ENCODE data around the gene ZSCAN2.
"Not testable (repeated sequence)": the region's sequence is repeated elsewhere in the genome, so short reads cannot be mapped to it uniquely, and the experiment has no call there.

Gene ZSCAN2

DNA sequence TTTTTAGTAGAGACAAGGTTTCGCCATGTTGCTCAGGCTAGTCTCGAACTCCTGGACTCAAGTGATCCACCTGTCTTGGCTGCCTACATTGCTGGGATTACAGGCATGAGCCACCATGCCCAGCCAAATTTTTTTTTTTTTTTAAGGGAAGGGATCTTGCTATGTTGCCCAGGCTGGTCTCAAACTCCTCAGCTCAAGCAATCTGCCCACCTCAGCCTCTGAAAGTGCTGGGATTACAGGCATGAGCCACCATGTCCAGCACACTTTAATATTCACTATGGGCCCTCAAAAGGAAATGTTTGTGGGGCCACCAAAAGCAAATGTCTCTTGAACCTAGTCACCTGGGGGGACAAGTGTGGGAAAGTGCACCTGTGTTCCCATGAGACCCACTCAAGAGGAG, 41.8 kb downstream of the ZSCAN2 start:
- not testable (repeated sequence) for DNase-seq

DNA sequence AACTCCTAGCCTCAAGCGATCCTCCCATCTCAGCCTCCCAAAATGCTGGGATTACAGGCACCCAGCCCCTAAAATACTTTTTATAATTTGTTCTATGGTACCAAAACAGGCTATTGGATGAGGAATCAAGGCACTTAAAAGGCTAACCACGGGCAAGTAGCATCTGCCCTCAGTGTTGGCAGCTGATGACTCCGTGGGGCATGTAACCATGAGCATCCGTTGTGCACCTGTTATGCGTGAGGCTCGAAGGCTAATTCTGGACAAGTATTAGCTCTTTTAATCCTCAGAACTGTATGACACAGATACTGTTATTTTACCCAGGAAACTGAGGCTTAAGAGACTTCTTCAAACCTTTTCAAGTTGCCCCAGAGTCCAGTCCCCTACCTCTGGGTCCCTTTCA, 43.0 kb downstream of the ZSCAN2 start:
- no peak for DNase-seq

DNA sequence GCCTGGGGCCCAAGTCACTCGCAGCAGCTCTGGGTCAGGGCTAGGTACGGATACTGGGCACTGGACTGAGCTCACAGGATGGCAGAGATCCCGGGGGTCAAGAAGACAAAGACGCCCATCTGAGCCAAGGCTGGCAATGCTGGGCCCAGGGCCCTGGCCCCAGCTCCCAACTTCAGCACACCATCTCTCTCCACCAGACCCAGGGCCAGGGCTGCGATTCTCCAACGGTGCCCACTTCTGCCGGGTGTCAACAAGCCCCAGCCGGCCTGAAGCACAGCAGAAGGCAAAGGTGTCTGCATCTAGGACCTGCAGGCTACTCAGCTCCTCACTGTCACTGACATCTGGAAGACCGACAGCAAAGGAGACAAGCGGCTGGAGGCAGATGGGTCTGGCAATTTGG, 44.7 kb downstream of the ZSCAN2 start:
- no peak for DNase-seq

DNA sequence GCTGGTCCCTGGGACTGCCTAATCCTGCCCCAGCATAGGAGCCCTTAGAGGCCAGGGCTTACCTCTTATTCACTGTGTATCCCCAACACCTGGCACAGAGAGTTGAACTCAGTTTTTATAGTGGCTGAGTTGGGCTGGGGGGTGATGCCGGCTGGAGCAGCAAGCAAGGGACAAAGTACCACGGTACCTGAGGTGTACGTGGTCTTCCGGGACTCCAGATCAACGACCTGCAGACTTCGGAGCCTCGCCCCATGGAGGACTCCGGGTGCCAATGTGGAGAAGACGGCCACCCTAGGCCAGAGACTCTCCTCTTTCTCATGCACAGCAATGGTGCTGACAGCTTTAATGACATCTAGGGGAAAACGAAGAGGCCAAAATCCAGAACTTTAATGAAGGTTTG, 45.2 kb downstream of the ZSCAN2 start:
- no peak for DNase-seq

DNA sequence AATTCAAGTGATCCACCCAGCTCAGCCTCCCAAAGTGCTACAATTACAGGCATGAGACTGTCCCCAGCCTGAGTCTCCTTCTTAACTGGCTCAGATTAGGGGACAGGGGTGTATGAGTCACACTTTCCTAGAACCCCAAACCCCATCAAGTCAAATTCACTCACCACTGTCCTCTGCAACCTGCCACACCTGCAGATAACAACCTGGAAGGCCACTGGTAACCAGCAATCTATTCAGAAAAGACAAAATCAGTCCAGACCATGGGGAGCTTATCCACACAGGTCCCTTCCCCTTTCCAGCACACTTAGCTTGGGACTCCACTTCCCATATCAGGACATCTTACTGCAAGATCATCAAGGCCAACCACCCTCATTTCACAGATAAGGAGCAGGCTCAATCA, 46.9 kb downstream of the ZSCAN2 start:
- no peak for DNase-seq

DNA sequence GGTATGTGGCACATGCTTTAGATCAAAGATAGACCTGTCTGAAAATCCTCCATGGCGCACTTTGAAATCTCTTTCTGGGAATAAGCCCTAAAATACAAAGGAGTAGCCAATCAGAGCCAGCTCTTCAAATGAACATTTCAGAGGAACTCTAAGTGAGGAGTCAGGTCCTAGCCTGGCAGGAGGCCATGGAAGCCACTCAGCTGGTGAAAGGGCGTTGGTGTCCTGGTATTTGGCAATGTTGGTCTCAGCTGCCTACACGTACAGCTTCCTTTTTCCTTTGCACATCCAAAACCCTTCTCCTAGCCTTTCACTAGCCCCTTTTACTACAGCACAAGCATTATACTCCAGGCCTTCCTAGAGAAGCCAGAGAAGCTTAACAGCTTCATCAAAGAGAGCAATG, 47.7 kb downstream of the ZSCAN2 start:
- DNase-seq, result no peak

DNA sequence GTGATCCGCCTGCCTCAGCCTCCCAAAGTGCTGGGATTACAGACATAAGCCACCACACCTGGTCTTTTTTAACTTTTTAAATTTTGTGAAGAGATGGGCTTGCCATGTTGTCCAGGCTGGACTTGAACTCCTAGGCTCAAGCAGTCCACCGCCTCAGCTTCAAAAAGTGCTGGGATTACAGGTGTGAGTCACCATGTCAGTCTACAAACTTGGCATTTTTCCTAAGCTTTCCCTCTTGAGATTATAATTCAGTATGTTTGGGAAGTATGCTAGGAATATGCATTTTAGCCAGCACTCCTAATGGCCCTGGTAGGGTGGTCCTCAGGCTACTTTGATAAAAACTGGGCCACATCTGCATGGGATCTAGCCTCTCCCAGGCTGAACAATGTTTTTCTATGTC, 48.9 kb downstream of the ZSCAN2 start:
- no peak for DNase-seq

DNA sequence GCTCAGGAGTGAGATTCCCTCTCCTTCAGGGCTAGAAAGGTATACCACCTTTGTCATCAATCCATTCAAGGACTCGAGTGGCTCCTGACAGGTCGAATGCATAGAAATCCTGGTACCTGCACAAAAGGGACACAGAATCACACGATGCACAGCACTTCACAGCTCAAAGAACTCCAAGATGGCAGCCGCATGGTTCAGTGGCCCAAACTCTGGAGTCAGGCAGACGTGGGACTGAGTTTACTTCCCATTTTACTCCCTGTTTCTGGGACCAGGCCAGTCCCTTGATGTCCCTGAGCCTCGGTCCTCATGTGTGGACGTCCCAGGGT, 52.7 kb downstream of the ZSCAN2 start:
- no peak for DNase-seq

DNA sequence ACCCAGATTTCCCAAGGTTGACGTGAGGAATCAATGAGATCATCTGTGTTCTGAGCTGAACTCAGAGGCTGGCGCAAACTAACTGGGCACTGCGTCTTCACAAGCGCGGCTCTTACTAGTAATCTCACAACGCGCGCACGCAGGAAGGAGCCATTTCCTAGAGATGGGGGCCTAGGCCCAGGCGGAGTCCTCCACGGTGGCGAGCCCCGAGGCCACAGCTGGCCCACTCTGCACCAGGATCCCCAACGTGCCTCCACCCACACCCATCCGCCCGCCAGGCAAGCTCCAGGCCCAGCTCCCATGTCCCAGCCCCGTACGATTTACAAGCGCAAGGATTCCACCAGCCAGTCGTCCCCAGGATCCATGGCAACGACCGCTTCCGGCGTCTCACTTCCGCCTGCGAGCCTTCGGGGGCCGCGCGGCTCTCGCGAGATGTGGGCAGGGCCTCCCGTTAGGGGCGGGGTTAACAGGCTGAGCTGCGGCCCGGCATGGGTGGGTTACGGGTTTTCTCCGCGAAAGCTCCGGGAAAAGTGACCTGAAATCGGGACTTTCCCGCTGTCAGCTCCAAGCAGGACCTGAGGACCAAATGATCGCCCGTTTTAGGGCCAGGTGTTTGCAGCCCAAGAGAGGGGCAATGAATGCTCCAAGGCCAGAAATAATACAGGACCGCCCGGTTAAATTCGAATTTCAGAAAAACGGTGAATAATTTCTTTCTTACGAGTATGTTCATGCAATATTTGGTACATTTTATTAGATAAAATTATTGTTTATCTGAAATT, 53.3 kb downstream of the ZSCAN2 start, which contains the start of gene WDR73:
WDR73 (minus strand) TSS at position 374 of the 779 bp plus-strand sequence; CDS start at position 365, 9 bp downstream.
- peak; percentile 90 for DNase-seq

DNA sequence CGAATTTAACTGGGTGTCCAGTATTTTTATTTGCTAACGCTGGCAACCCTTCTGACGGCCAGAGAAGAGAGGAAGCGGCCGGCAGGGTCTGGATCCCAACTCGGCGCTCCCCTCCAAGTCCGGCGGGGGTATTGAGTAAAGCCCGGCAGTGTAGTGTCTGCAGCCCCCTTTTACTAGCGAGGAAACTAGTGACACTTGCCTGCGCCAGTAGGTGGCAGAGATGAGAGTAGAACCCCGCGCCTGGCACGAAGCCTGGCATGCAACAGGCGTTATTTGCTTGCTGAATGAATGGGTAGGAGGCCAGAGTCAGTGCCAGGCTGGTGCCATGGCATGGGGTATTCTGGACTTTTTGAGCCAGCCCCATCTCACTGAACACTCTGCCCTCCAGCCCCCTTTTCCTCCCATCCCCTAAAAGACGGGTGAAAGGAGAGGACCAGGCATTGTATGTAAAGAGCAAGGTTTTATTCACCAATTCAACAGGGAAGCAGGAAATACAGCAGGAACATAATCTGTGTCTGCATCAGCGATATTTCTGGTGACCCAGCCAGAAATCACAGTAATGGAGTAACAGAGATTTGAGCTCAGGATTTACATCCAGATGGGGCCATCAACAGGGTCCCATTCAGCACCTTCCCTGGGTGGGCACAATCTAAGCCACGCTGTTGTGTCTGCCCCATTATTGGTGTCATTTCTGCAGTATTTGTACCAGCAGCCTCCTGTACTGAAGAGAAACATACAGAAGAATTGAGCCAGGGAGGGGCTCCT, 54.1 kb downstream of the ZSCAN2 start:
- DNase-seq, result peak; percentile 86

DNA sequence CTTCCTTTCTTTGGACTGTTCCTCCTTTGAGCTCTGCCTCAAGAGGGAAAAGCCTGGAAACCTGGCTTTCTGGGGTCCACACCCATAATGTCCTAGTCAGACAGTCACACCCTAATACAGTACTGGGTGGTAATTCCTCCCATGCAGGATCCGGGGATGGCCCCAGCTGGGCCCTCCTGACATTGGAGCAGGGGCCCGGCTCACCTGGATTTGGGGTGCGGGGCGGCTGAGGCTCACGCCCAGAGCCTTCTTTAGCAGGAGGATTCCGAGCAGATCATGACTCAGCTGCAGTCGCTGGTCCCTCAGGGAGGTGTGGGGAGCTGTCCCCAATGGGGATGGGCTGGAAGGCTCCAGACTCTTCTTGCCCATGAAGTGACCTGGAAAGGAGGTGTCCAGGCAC, 56.2 kb downstream of the ZSCAN2 start:
- DNase-seq, result no peak

DNA sequence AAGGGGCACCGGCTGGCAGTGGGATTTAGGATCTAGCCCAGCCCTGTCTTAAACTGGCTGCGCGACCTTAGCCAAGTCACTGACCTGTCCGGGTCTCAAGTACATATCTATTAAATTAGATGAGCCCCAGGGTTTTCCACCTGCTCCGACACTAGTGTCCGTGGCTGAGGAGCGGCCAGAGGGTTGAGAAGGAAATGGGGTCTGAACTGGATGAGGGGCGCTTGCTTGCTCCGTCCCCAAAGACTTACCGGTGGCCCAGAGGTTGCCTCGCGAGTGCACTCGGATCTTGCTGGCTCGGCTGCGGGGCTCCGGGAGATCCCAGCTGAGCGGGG, 56.9 kb downstream of the ZSCAN2 start:
- no peak for DNase-seq

DNA sequence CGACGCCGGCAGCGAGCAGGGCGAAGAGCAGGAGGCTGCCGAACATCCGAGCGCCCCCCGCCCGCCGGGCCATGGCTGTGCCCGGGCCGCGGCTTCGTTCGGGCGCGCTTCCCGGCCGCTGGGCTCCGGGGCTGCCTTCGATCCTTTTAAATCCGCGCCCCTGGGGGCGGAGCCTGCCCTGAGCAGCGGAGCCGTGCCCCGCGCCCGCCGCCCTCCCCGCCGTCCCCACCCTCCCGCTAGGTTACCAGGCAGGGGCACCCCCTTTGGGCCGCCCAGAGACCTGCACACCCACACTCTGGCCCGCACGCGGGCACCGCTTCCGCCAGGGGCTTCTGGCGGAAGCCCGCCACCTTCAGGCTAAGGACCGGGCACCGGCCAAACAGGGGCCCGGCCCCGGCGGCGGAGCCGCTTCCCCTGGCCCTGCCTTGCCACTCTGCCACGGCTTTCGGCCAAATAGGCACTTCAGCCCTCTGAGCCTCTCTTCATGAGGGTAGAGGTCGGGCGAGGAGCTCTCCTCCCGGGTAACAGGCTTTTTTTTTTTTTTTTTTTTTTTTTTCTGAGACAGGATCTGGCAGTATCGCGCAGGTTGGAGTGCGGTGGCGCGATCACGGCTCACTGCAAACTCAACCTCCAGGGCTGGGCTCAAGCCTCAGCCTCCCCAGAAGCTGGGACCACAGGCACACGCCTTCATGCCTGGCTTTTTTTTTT, 57.4 kb downstream of the ZSCAN2 start, which contains the start of gene NMB:
NMB (minus strand) TSS at position 120 of the 708 bp plus-strand sequence; CDS start at position 73, 47 bp downstream.
- DNase-seq, result peak; percentile 90

DNA sequence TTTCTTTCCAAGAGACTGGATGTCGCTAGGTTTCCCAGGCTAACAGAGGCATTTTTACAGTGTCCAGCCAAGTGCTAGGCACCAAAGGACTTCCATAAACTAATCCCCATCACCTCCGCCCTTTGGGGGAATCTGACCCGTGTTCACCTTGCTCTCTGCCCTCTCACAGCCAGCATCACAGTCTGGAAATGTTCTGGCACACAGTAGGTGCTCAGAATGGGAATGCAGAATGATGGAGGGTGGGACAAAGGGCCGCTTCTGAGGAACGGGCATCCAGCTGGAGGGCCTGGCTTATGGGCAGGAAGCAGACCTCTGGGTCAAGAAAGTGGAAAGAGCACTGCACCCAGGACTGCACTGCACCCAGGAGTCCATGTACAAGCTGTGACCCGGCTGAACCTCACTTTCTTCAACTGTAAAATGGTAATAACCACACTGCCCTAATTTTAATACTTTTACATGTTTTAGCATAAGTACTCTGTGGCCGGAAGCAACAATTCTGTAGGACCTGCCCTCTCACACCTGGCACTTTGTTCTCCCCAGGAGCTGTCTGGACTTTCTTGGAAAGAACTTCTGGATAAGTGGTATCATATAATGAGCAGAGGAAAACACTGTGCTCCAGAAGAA, 58.1 kb downstream of the ZSCAN2 start:
- no peak for DNase-seq

DNA sequence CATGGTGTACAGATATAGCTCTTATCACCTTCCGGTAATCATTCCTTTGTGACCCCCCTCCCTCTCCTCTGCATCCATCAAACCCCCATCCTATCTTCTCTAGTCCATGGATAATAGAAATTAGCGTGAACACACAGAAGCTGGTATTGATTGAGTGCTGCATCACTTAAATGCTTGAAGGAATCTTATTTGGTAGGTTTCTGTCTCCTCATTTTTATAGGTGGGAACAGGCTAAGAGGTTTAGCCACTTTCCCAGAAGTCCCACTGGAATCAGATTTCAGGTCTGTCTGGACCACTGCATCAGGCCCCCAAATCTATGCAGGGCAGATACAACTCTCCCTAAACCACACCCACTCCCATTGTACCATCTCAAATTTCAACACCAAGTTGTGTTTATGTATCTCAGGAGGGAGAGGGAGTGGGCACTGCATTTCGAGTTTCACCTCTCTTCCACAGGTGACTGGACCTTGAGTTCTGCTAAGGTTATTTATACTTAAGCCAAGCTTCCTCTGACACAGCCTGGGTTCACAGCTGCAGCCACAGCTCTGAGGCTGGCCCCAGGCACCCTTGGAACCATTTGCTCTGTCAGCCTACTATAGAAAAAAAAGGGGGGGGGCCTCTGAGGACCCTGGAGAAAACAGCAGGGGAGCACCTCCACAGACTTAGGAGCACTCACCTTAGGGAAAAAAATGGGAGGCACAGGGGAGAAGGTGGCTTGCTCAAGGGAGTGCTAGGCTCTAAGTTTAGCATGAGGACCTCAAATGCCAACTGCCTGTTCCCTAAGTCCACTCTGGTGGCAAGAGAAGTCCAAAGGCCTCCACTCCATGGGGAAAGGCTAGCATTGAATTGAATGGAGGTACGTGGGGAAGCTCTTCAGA, 59.3 kb downstream of the ZSCAN2 start:
- no peak for DNase-seq

DNA sequence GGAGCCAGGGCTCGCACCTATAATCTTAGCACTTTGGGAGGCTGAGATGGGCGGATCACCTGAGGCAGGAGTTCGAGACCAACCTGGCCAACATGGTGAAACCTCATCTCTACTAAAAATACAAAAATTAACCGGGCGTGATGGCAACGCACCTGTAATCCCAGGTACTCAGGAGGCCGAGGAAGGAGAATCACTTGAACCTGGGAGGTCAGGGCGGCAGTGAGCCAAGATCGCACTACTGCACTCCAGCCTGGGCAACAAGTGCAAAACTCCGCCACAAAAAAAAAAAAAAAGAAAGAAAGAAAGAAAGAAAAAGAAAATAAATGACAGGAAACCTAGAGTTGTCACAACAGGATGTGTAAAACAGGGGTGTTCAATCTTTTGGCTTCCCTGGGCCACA, 60.2 kb downstream of the ZSCAN2 start:
- no peak for DNase-seq

DNA sequence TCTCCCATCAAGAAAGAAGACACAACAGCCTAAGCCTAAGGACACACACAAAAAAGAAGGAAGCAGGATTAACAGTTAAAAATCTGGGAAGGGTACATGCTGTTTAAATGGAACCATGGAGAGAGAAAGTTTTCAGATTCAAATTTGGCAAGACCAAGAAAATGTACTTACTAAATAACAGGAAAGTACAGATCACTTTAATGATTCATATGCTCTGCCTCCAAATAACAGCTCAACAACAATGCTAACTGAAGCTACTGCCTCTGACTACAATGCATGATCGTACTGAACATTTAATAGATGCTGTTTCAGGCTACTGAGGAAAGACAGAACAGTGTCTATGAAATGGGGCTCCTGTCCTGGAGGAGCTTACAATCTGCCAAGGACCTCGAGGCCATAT, 65.6 kb downstream of the ZSCAN2 start:
- no peak for DNase-seq

DNA sequence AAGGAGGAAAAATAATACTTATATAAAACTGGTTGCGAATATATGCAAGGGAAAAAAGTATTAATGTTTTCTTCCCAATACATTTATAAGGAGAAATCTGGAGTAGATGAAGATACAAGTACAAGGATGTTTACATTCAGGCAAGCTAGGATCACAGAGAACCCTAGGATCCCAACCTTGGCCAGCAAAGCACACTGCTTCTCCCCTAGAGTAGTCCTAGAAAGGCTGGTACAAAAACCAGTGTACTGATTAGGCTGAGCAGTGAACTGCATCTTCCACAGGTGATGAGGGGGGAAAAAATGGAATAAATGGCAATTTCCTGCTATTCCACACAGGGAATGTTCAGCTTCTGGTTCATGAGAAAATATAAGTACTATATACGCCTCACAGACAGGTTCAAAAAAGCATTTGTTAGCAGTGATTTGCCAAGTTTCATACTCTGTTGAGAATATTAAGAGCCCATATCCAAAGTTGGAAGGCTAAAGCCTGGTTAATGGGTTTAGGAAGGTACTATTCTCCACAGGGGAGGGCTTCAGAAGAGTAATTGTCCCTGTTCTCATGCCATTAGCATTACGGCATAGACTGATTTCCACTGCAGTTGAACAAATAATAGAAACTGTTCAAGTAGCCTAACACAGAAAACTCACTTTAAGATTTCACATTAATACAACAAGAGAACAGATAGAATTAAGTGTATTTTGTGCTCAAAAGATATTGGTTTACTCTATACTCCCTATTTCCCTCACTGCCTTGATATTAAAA, 67.6 kb downstream of the ZSCAN2 start:
- DNase-seq, result no peak

DNA sequence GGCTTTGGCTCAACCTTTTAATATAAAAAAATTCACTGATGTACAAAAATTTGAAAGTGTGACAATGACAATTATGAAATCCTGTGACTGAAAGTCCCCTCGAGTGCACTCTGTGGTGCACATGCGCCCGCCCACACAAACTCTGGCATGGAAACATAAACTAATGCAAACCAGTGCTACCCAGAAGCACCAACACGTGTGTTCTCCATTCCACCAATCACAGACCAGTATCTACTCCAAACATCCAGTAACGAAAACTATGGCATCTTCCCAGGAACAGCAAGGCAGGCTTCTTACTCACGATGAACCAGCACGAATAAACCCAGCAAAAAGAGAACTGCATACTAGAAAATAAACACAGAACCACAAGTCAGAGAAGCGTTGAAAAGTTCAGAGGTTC, 68.9 kb downstream of the ZSCAN2 start:
- DNase-seq, result no peak

DNA sequence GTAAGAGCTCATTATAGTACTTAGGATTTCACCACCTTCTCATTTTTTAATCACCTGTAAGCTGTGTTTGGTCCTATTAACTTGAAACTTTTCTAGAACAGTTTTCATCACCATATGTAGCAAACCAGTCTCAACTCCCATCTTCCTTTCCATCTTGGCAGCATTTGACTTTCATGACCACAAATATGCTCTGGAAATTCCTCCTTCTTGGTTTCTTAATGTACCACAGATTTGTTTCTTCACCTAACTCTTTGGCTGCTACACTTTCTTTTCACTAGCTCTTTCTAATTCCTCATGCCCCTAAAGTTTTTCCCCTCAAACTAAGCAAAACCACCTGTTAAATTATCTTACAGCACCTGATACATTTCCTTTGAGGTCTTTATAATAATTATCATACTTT, 70.4 kb downstream of the ZSCAN2 start:
- DNase-seq, result no peak

All from NCI-H2171 treated with DMSO at 0.1 percent for 48 hours (cell line).